CD4-positive, alpha-beta T cell treated with Interleukin-6 at 100 ng/mL for 8 hours (primary cell): ENCODE results near the gene SVEP1.
"Not testable (repeated sequence)": the region's sequence is repeated elsewhere in the genome, so short reads cannot be mapped to it uniquely, and the experiment has no call there.

ENCODE experiments used
- DNase-seq: peaks from one replicate; pipeline ENCODE4 v3.0.0-alpha.2; 2020; ENCODE audit warnings: mixed read lengths, low spot score

Gene SVEP1

DNA sequence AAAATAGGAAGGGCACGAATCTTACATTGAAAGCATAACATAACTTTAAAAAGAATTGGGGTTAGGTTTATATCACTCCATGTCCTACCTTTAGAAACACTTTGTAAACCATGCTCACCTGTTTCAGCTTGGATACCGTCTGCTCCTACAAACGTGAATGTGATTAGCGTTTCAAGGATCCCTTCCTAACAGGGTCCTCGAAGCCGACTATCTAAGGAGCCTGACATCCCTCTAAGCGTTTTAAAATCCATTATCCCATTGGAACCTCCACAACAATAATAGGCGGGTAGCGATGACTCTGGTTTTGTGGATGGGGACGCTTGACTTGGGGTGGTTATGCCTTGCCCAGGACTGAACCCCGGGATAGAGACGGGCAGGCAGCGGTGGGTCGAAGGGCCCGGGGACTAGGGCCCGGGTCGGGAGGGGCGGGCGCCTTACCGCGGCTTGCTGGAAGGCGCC lies 937 bp downstream of the SVEP1 start:
- no peak for DNase-seq

DNA sequence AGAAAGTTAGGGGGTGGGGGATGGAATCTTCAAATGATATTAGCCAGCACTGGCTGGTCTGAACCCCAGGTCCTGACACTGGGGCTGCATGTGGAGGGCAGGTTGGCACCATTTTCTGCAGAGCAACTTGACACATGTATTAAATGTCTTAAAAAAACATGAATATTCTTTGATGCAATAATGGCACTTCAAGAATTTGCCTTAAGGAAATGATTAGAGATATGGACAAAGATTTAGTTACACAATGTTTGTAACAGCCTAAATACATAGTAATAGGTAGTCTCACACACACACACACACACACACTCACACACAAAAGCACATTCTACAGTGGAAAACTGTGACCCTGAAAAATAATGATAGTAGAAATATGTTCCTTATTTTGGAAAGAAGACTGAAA lies 3.6 kb downstream of the SVEP1 start:
- no peak for DNase-seq

- DNase-seq = no peak
Measured at GRCh38 chr9:110575169-110575568, 4.4 kb downstream of the SVEP1 start.

DNA sequence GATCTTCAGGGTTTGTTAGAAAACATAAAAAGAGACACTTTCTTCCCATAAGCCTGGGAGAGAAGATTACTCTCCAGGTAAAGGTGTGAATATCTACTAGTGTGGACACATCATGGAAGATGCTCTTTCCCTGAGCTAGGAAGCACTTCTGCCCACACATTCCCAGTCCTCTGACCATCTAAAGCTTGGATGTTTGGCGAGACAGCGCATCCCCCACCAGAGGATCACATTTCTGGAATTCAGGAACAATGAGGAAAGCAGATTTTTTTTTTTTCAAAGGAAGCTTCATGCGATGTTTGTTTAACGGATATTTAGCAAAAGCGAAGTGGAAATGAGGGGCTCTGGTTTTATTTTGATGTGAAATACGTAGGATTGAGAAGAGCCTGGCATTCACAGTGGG lies 6.2 kb downstream of the SVEP1 start:
- no peak for DNase-seq

GRCh38 chr9:110571801-110572483 lies 7.6 kb downstream of the SVEP1 start:
- no peak for DNase-seq

DNA sequence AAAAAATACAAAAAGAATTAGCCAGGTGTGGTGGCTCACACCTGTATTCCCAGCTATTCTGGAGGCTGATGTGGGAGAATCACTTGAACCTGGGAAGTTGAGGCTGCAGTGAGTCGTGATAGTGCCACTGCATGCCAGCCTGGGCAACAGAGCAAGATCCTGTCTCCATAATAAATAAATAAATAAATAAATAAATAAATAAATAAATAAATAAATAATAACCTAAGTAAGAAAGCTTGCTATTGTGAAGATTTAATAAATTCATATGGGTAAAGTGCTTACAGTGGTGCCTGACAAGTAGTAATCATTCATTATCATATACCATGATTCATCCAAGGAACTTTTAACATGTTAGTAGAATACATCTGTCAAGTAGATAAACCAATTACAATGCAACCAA lies 13.4 kb downstream of the SVEP1 start:
- DNase-seq = no peak

DNA sequence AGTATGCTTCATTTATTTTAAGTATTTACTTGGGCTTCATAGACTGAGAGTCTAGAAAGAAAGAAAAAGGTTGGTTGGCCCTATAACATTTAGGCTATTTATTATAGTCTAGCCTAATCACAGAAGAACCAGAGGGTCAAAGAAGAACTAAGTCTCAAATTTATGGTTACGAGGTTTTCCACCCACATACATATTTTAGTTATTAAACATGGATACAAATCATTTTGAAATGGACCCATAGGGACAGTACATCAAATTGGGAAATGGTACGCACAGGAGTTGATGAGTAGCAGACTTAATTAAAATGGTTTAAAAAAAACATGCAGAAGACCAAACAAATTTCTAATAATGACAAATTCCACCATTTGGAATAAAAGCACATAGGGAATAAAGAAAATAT lies 17.7 kb downstream of the SVEP1 start:
- no peak for DNase-seq

GRCh38 chr9:110559869-110560268 lies 19.7 kb downstream of the SVEP1 start:
- DNase-seq = no peak

GRCh38 chr9:110555551-110556331 lies 23.8 kb downstream of the SVEP1 start:
- no peak for DNase-seq

DNA sequence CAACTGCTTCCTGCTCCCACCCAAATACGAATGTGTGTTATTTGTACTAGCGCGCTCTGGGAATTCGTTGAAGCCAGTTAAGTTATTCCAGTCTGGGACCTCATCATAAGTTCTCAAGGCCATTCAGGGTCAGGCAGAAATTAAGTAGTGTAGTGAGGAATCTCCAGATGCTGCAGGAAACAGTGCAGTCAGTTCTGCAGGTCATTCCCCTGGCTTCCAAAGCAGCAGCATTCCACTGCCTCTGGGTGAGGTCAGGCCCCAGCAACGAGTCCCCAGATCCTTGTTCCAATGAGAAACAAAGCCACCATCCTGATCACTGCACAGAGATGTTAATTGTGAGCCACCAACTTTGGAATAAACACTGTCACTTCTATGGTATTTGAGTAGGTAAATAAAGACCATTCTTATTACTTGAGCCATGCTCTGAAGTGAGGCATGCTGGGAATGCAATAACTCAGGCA lies 33.1 kb downstream of the SVEP1 start:
- no peak for DNase-seq

DNA sequence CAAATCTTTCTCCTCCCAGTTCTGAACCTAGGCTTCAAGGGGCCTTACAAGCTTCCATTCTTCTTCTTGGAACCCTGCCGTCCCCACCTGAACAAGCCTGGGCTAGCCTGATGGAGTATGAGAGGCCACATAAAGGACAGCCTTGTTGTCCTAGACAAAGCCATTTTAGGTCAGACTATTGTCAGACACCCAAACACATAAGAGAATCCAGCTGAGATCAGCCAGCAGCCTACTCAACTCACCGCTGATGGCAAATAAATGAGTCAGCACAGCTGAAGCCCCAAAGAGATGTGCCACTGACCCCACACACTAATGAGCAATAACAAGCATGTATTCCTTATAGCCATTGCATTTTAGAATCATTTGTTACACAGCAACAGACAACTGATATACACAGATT lies 33.8 kb downstream of the SVEP1 start:
- DNase-seq = no peak

GRCh38 chr9:110543631-110544051 lies 35.9 kb downstream of the SVEP1 start:
- no peak for DNase-seq

- DNase-seq = no peak
Measured at GRCh38 chr9:110541950-110542349, 37.6 kb downstream of the SVEP1 start.

DNA sequence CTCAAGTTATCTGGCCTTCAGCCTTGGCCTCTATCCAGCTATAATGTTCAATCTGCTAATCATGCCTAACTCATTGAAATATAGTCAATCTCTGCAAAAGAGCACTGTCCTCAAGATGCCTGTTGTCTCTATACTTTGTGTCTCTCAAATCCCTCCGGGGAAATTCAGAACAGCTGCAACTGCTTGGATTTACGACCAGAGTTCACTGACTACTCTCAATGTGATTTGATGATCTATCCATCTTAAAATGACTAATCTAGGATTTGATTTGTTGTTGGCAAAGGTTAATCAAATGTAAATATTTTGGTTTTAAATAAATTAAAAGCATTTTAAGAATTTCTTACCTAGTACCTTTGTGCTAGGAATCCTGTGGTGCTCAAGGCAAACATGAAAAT lies 40.9 kb downstream of the SVEP1 start:
- DNase-seq = no peak

DNA sequence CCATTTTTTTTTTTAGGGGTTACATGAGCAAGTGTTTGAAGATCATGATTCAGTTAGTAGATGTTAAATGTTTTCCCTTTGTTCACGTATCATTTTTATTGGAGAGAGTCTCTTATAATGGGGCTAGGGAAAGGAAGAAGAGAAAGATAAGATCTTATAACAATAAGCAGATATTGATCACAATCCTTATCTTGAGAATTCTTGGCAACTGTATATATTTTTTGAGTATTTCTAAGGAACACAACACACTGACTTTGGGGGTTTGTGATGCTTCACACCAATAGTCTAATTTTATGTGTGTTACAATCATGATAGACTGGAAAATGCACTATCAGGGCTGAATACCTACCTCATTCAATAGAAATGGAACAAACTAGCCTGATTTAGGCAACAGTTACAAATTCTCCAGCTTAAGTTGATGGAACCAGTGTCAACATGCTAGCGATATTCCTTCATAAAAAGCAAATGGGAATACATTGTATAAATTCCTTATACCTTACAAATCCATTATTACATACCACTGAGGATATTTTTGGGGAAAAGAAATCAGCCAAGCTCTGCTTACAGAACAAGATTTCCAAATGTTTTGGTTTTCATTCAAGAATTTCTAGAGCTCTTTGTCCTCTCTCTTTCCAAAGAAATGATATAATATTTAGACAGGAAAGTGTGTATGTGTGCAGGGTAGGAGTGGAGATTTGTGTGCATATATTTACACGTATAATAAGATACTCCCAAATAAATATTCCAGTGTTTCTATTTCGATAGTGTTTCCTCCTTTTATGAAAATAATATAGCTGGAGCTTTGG lies 41.5 kb downstream of the SVEP1 start:
- no peak for DNase-seq

DNA sequence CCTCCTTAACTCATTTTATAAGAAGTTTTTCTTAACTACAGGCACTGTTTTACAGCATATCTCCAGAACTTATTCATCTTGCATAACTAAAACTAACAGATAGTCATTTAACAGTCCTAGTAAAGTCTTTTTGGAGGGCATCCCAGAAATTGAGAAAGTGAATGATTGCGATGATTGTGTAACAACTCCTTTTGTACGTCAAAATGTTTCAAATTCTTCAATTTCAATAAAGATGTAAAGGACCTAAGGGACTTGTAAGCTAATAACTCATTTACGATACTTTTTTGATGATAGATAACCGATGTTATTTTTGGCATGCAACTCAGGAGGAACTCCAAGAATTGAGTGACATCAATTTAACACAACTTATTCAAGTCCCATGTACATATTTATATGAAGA lies 42.7 kb downstream of the SVEP1 start:
- no peak for DNase-seq

DNA sequence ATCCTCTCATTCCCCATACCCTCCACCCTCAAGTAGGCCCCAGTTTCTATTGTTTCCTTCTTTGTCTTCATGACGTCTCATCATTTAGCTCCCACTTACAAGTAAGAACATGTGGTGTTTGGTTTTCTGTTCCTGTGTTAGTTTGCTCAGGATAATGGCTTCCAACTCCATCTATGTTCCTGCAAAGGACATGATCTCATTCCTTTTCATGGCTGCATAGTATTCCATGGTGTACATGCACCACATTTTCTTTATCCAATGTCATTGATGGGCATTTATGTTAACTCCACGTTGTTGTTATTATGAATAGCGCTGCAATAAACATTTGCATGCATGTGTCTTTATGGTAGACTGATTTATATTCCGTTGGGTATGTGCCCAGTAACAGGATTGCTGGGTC lies 45.4 kb downstream of the SVEP1 start:
- DNase-seq = not testable (repeated sequence)

DNA sequence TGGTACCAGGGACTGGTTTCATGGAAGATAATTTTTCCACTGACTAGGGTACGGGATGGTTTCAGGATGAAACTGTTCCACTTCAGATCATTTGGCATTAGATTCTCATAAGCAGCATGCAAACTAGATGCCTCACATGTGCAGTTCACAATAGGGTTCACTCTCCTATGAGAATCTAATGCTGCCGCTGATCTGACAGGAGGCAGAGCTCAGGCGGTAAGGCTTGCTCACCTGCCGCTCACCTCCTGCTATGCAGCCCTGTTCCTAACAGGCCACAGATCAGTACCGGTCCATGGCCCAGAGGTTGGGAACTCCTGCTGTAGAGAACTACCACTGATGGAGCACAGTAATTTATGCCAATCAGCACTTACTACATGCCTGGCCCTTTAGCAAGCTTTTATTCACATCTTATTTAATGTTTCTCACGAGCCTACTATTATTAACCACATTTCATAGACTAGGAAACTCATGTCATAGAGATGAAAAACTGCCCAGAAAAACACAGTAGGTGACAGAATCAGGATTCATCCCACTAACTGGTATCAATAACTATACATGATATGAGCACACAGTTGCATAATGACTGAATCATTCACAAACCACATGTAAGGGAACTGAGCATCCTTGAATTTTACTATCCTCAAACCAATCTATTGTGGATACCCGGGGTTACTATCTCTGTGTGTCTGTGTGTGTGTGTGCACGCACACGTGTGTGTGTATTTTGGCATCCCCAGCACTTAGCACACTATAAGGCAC lies 46.5 kb downstream of the SVEP1 start:
- no peak for DNase-seq

DNA sequence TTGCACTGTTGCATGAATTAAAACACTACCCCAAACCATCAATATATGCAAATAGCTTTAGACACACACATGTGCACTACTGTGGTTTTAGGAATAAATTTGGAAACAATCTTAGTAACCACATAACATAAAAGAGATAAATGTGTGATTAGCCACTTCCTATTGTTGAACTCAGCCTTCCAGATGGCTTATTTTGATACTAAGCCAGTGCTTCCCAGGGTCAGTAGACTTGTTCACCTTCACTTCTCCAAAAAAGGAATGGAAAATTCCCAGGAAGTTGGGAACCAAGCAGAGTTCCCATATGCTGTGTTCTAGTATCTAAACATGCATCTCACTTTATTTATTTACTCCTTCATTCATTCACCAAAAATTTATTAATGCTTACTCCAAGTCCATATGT lies 47.8 kb downstream of the SVEP1 start:
- no peak for DNase-seq

- not testable (repeated sequence) for DNase-seq
Measured at GRCh38 chr9:110531241-110531640, 48.3 kb downstream of the SVEP1 start.

DNA sequence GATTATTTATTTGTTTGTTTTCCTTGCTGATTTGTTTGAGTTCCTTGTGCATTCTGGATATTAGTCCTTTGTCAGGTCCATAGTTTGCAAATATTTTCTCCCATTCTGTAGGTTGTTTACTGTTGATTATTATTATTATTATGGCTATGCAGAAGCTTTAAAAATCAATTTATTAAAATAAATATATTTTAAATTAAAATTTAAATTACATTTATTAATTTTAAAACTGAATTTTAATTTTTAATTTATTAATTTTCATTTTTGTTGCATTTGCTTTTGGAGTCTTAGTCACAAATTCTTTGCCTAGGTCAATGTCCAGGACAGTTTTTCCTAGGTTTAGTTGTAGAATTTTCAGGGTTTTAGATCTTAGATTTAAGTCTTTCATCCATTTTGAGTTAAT lies 50.9 kb downstream of the SVEP1 start:
- no peak for DNase-seq

GRCh38 chr9:110526426-110526825 lies 53.1 kb downstream of the SVEP1 start:
- no peak for DNase-seq
